HS-5 (cell line): ENCODE results near the gene RAB35.

Experiments
- DNase-seq: peaks from one replicate; pipeline ENCODE4 v3.0.0-alpha.2; 2012; ENCODE audit warnings: low read depth

RAB35 gene

GRCh38 chr12:120116441-120116791 is at the start of gene RAB35:
Gene RAB35, minus strand, starts transcription at chr12:120116753. Its CDS starts 103 bp downstream, at chr12:120116650.
- DNase-seq: no peak

- DNase-seq: no peak
Measured at GRCh38 chr12:120164293-120164692, 47.7 kb upstream of the RAB35 start.

GRCh38 chr12:120162763-120163162 is 46.2 kb upstream of the RAB35 start:
- DNase-seq: no peak

- DNase-seq: no peak
Measured at GRCh38 chr12:120161852-120162251, 45.3 kb upstream of the RAB35 start.

GRCh38 chr12:120159509-120160237 is 43.1 kb upstream of the RAB35 start:
- no peak for DNase-seq

GRCh38 chr12:120158351-120158750 is 41.8 kb upstream of the RAB35 start:
- no peak for DNase-seq

GRCh38 chr12:120157678-120158077 is 41.1 kb upstream of the RAB35 start:
- DNase-seq: no peak

GRCh38 chr12:120156315-120157259 is 40.0 kb upstream of the RAB35 start:
- DNase-seq: no peak

- DNase-seq: no peak
Measured at GRCh38 chr12:120155072-120155471, 38.5 kb upstream of the RAB35 start.

- DNase-seq: no peak
Measured at GRCh38 chr12:120150919-120151525, 34.5 kb upstream of the RAB35 start.

- no peak for DNase-seq
Measured at GRCh38 chr12:120148011-120148410, 31.5 kb upstream of the RAB35 start.

GRCh38 chr12:120145164-120145563 is 28.6 kb upstream of the RAB35 start:
- no peak for DNase-seq

GRCh38 chr12:120144215-120144614 is 27.7 kb upstream of the RAB35 start:
- DNase-seq: no peak

- DNase-seq: no peak
Measured at GRCh38 chr12:120142231-120142877, 25.8 kb upstream of the RAB35 start.

- DNase-seq: no peak
Measured at GRCh38 chr12:120141336-120141735, 24.8 kb upstream of the RAB35 start.

GRCh38 chr12:120140603-120141002 is 24.1 kb upstream of the RAB35 start:
- no peak for DNase-seq

GRCh38 chr12:120139958-120140357 is 23.4 kb upstream of the RAB35 start:
- no peak for DNase-seq

GRCh38 chr12:120138366-120138765 is 21.8 kb upstream of the RAB35 start:
- no peak for DNase-seq

- DNase-seq: no peak
Measured at GRCh38 chr12:120137833-120138232, 21.3 kb upstream of the RAB35 start.

GRCh38 chr12:120136093-120136770 is 19.7 kb upstream of the RAB35 start:
- no peak for DNase-seq

GRCh38 chr12:120134307-120134980 is 17.9 kb upstream of the RAB35 start:
- DNase-seq: no peak
